ENCODE data around the gene FTH1. TPM values are rescaled to one million over a fixed set of nuclear protein-coding genes. Genes with fewer than 3 reads are reported as not detected.

The FTH1 gene
- total RNA-seq, 2 donors from 2014 or later = 2,265 to 2,787 TPM

DNA sequence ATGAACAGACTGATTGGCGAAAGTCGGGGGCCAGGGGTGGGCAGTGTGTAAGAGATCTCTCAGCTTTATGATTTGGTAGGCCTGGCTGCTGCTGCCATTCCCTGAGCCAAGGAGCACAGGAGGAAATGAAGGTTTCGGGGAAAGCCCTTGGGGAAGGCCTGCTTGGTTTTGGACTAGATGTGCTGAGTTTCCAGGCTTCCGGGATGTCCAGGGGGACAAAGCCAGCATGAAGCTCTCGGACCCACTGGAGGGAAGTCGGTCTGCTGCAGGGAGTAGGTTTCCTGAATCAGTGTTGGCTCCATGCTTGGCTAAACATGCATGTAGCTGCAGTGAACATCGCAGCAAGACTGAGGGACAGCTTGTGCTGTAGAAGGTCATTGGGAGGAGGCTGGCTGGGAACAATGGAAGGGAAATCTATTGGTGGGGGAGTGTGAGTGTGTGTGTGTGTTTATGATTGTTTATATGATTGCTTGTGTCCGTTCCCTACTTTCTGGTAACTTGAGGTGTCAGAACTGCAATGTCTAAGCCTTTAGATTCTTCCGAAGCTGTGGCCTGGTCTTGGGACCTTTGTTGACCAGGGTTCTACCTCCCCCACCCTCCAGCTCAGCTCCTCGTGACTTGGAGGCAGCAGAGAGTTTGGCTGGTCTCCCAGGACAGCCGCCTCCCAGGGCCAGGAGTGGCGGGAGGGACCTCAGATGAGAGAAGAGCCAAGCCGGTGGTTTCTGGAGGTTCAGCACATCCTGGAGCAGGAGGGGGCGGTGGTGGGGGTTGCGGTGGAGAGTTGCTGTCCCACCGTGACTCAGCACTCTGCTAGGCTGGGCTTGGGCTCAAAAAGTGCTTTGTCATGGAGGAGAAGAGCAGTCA lies 4.0 kb upstream of the FTH1 start:
- no peaks in the 10 kb centered on the region for H3K9me3 ChIP-seq
- no peak overlapping the region for H3K4me3 ChIP-seq
- TF ChIP-seq, protein P1, sequence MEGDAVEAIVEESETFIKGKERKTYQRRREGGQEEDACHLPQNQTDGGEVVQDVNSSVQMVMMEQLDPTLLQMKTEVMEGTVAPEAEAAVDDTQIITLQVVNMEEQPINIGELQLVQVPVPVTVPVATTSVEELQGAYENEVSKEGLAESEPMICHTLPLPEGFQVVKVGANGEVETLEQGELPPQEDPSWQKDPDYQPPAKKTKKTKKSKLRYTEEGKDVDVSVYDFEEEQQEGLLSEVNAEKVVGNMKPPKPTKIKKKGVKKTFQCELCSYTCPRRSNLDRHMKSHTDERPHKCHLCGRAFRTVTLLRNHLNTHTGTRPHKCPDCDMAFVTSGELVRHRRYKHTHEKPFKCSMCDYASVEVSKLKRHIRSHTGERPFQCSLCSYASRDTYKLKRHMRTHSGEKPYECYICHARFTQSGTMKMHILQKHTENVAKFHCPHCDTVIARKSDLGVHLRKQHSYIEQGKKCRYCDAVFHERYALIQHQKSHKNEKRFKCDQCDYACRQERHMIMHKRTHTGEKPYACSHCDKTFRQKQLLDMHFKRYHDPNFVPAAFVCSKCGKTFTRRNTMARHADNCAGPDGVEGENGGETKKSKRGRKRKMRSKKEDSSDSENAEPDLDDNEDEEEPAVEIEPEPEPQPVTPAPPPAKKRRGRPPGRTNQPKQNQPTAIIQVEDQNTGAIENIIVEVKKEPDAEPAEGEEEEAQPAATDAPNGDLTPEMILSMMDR (IDR thresholded peaks at IDR 0.05) = no peak
- H3K36me3 ChIP-seq = peaks cover 4% of the 10 kb centered on the region
- no peaks in the 10 kb centered on the region for H3K27me3 ChIP-seq
- peaks cover 0 to 83% of the 10 kb centered on the region in 2 donors for H3K4me1 ChIP-seq
- peak; percentile 99 for DNase-seq (ENCODE audit: low spot score)
- H3K27ac ChIP-seq = peak overlapping the region; percentile 99 to 100

DNA sequence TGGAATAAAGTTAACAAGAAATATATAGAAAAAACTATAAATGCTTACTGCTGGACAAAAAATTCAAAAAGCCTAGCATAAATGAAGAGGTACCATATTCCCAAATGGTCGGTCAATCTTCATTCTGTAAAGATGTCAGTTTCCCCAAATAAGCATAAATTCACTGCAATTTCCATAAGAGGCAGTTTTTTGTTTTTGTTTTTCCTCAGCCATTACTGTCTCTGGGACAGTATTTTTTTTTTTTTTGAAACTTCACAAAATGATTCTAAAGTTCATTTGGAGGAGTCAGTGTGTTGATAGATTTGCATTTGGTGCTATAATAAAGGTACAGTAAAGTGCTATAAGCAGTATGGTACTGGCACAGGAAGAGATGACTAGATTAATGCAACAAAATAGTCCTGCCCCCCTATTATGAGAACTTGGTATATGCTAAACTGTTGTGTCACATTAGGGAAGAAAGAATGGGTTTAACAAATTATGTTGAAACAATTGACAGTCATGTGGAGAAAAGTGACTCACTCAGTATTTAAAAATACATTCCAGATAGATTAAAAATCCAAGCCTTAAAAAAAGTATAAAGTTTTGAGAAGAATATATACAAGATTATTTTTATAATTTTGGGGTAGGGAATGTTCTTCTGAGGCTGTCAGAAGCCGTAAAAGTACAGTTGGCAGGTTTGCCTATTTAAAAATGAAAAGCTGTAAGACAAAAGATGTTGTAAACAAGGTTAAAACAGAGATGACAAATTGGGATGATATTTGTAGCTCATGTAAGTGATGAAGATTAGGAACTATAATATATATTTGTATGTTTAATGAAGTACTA lies 2.6 kb upstream of the FTH1 start:
- no peak for DNase-seq (ENCODE audit: low spot score)
- Histone ChIP-seq H3K27ac (peak overlapping the region; percentile 99 to 100), H3K36me3 (peaks cover 19% of the 10 kb centered on the region), H3K27me3 (no peaks in the 10 kb centered on the region), H3K4me3 (no peak overlapping the region), H3K4me1 (peaks cover 0 to 74% of the 10 kb centered on the region in 2 donors), H3K9me3 (no peaks in the 10 kb centered on the region)
- TF ChIP-seq, protein P1 (IDR thresholded peaks at IDR 0.05) = no peak

DNA sequence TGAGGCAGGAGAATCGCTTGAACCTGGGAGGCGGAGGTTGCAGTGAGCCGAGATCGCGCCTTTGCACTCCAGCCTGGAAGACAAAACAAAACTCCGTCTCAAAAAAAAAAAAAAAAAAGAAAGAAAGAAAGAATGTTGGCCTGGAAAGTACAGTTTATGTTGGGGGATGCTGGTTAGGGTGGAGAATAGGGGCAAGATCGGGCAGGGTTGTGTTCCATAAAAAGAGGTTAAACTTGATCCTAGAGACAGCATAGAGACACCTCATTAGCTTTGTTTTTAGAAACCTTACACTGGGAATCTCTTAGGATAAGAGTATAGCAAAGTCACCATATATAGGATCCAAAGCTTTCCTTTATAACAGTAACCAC lies 1.9 kb upstream of the FTH1 start:
- no peak for DNase-seq (ENCODE audit: low spot score)
- Histone ChIP-seq H3K36me3 (peaks cover 25% of the 10 kb centered on the region), H3K27me3 (no peaks in the 10 kb centered on the region), H3K9me3 (no peaks in the 10 kb centered on the region), H3K4me3 (no peak overlapping the region), H3K4me1 (peaks cover 0 to 76% of the 10 kb centered on the region in 2 donors), H3K27ac (peak overlapping the region; percentile 99 to 100)
- TF ChIP-seq, protein P1 (IDR thresholded peaks at IDR 0.05) = no peak

DNA sequence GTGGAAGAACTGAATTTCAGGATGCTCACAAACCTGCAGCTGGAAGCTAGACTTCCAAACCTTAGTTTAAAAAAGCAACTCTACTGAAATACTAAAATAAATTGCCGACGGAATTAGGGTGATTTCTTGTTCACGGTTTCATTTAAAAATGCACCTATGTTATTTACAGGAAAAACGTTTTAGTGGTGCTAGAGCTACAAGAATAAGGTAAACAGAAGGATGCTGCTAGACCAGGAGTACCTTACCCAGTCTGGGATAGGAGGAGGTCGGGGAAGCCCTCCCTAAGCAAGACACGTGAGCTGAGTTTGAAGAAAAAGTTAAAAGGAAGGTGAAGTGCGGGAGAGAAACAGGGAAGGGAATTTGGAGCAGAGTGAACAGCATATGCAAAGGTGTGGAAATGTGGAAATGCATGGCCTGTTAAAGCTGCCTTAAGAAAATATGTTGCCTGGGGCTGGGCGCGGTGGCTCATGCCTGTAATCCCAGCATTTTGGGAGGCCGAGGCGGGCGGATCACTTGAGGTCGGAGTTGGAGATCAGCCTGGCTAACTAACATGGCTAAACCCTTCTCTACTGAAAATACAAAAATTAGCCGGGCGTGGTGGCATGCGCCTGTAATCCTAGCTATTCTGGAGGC lies 1.4 kb upstream of the FTH1 start:
- no peak for DNase-seq (ENCODE audit: low spot score)
- no peaks in the 10 kb centered on the region for H3K27me3 ChIP-seq
- TF ChIP-seq, protein P1 (IDR thresholded peaks at IDR 0.05) = no peak
- H3K36me3 ChIP-seq = peaks cover 30% of the 10 kb centered on the region
- H3K4me3 ChIP-seq = peak overlapping the region in 1 of 2 donors; percentile 92
- H3K27ac ChIP-seq = peak overlapping the region; percentile 99 to 100
- H3K9me3 ChIP-seq = no peaks in the 10 kb centered on the region
- peaks cover 0 to 77% of the 10 kb centered on the region in 2 donors for H3K4me1 ChIP-seq

DNA sequence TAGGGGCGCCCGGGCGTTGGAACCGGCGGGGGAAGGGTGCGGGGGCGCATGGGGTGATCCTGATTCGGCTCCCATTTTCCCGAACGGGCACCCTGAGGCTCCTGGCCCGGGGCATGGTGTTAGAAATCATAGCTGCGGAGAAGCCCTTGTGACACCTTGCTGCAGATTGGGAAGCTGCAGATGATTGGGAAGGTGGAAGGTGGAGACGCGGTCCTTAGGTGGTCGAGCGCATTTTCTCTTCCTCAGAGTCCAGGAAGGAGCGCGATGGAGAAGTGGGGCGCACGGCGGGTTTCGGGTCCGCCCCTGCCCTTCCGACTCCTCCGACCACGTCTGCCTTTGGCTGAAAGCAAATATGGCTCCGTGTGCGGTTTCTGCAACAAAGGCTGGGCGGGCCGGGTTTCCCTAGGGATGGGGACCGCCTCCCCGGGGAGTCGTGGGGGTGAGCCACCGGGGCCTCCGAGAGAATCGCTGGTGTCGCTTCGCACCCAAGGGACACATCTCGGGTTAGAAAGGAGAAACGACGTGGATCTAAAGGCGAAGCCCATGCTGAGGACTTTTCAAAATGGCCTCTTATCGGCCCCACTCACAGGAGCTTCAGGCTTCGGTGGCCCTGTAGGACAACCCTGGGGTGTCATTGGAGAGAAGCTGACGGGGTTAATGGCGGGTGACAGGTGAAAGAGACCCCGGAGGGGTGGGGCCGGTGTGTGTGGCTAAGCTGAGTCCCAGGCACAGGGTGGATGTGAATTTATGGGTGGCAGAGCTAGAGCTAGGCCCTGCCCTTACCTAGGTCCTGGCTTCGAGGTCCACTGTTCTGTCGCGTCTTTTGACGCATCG lies 707 bp upstream of the FTH1 start:
- H3K4me3 ChIP-seq = peak overlapping the region; percentile 92 to 95
- H3K4me1 ChIP-seq = peaks cover 0 to 77% of the 10 kb centered on the region in 2 donors
- H3K27me3 ChIP-seq = no peaks in the 10 kb centered on the region
- TF ChIP-seq, protein P1 (IDR thresholded peaks at IDR 0.05) = no peak
- peak overlapping the region; percentile 99 to 100 for H3K27ac ChIP-seq
- peak; percentile 63 for DNase-seq (ENCODE audit: low spot score)
- H3K9me3 ChIP-seq = no peaks in the 10 kb centered on the region
- H3K36me3 ChIP-seq = peaks cover 38% of the 10 kb centered on the region
